ENCODE data around the gene KCNQ2. TPM values are rescaled to one million over a fixed set of nuclear protein-coding genes. Genes with fewer than 3 reads are reported as not detected.

Gene KCNQ2
- total RNA-seq, 1 donor from 2014 or later: 0.89 TPM

GRCh38 chr20:63413963-63414684, 58.3 kb downstream of the KCNQ2 start:
- DNase-seq (no peak), ATAC-seq (ENCODE audit: poor library complexity) (no peak)
- intact Hi-C loops (cut with DNase I): no loop called here

GRCh38 chr20:63413323-63413722, 59.1 kb downstream of the KCNQ2 start:
- ATAC-seq (ENCODE audit: poor library complexity): no peak
- no peak for DNase-seq

GRCh38 chr20:63412889-63413288, 59.6 kb downstream of the KCNQ2 start:
- ATAC-seq (ENCODE audit: poor library complexity): no peak
- intact Hi-C loops (cut with DNase I): no loop called here

More at GRCh38 chr20:63413323-63413722, 59.1 kb downstream of the KCNQ2 start:
- intact Hi-C loops (cut with DNase I): no loop called here

GRCh38 chr20:63411898-63412631, 60.4 kb downstream of the KCNQ2 start:
- ATAC-seq (ENCODE audit: poor library complexity): no peak

More at GRCh38 chr20:63412889-63413288, 59.6 kb downstream of the KCNQ2 start:
- DNase-seq: no peak

GRCh38 chr20:63411151-63411897, 61.1 kb downstream of the KCNQ2 start:
- ATAC-seq (ENCODE audit: poor library complexity) (no peak), DNase-seq (no peak)
- intact Hi-C loops (cut with DNase I): no loop called here

More at GRCh38 chr20:63411898-63412631, 60.4 kb downstream of the KCNQ2 start:
- DNase-seq: no peak
- intact Hi-C loops (cut with DNase I): no loop called here

- no peak for ATAC-seq (ENCODE audit: poor library complexity)
- no peak for DNase-seq
- intact Hi-C loops (cut with DNase I): no loop called here
Measured at GRCh38 chr20:63409834-63410435, 62.5 kb downstream of the KCNQ2 start.

- DNase-seq: no peak
- intact Hi-C loops (cut with DNase I): no loop called here
- no peak for ATAC-seq (ENCODE audit: poor library complexity)
Measured at GRCh38 chr20:63409066-63409833, 63.2 kb downstream of the KCNQ2 start.

GRCh38 chr20:63408684-63409046, 63.8 kb downstream of the KCNQ2 start:
- intact Hi-C loops (cut with DNase I): no loop called here
- no peak for DNase-seq
- no peak for ATAC-seq (ENCODE audit: poor library complexity)

- DNase-seq: no peak
- ATAC-seq (ENCODE audit: poor library complexity): no peak
- intact Hi-C loops (cut with DNase I): no loop called here
Measured at GRCh38 chr20:63407928-63408683, 64.3 kb downstream of the KCNQ2 start.

GRCh38 chr20:63406617-63407245, 65.7 kb downstream of the KCNQ2 start:
- DNase-seq (no peak), ATAC-seq (ENCODE audit: poor library complexity) (no peak)
- intact Hi-C loops (cut with DNase I): no loop called here

GRCh38 chr20:63406011-63406410, 66.4 kb downstream of the KCNQ2 start:
- intact Hi-C loops (cut with DNase I): no loop called here
- DNase-seq: no peak
- no peak for ATAC-seq (ENCODE audit: poor library complexity)

- ATAC-seq (ENCODE audit: poor library complexity) (no peak), DNase-seq (no peak)
- intact Hi-C loops (cut with DNase I): no loop called here
Measured at GRCh38 chr20:63405102-63405730, 67.2 kb downstream of the KCNQ2 start.

GRCh38 chr20:63404129-63405085, 68.0 kb downstream of the KCNQ2 start:
- DNase-seq (no peak), ATAC-seq (ENCODE audit: poor library complexity) (no peak)
- intact Hi-C loops (cut with DNase I): no loop called here

GRCh38 chr20:63403403-63404105, 68.9 kb downstream of the KCNQ2 start:
- intact Hi-C loops (cut with DNase I): no loop called here
- DNase-seq: no peak
- ATAC-seq (ENCODE audit: poor library complexity): no peak

- ATAC-seq (ENCODE audit: poor library complexity): no peak
- intact Hi-C loops (cut with DNase I): no loop called here
- DNase-seq: no peak
Measured at GRCh38 chr20:63402860-63403220, 69.6 kb downstream of the KCNQ2 start.

Data from Right ventricle myocardium superior (tissue), 1 donor.